GM12864 (cell line): Measurements from ENCODE around the gene GNB2.
"Not testable (repeated sequence)": the region's sequence is repeated elsewhere in the genome, so short reads cannot be mapped to it uniquely, and the experiment has no call there.

Experiments used
- DNase-seq: peaks from one replicate; pipeline ENCODE4 v3.0.0-alpha.2; 2011; ENCODE audit warnings: low read depth
- H3K4me3 ChIP-seq: 2 replicates; pipeline ENCODE4 v1.5.1; 2011; ENCODE audit warnings: mild to moderate bottlenecking, low read depth, low read length, control low read depth
- CTCF ChIP-seq: IDR thresholded peaks from 2 replicates; pipeline ENCODE4 v1.5.1; 2011; ENCODE audit warnings: low read depth, mild to moderate bottlenecking, moderate library complexity, low read length, control low read depth, inconsistent platforms; ENCODE audit errors: missing control alignments

Gene GNB2

GRCh38 chr7:100720279-100720670 is 46.7 kb downstream of the GNB2 start, which contains the start of gene EPO:
TSS of gene EPO (plus strand) at chr7:100720468. CDS start at chr7:100720981, 513 bp downstream.
- no peak for DNase-seq
- H3K4me3 ChIP-seq = no peak within 1 kb of the TSS
- TF ChIP-seq CTCF = no peak

- no peak overlapping the region for H3K4me3 ChIP-seq
Measured at GRCh38 chr7:100720671-100721504, 47.3 kb downstream of the GNB2 start.

GRCh38 chr7:100721505-100721812 is 47.9 kb downstream of the GNB2 start:
- no peak for TF ChIP-seq CTCF
- no peak for DNase-seq
- H3K4me3 ChIP-seq = no peak overlapping the region

More at GRCh38 chr7:100720671-100721504, 47.3 kb downstream of the GNB2 start:
- TF ChIP-seq CTCF = no peak
- DNase-seq = no peak

- no peak overlapping the region for H3K4me3 ChIP-seq
- no peak for TF ChIP-seq CTCF
- no peak for DNase-seq
Measured at GRCh38 chr7:100722480-100723212, 49.1 kb downstream of the GNB2 start.

- no peak for DNase-seq
- TF ChIP-seq CTCF = no peak
- no peak overlapping the region for H3K4me3 ChIP-seq
Measured at GRCh38 chr7:100723732-100724275, 50.3 kb downstream of the GNB2 start.

- H3K4me3 ChIP-seq, DNase-seq: not testable (repeated sequence)
Measured at GRCh38 chr7:100724364-100724763, 50.8 kb downstream of the GNB2 start.

GRCh38 chr7:100726996-100727761 is 53.6 kb downstream of the GNB2 start:
- DNase-seq = no peak

More at GRCh38 chr7:100726996-100727761, 53.6 kb downstream of the GNB2 start:
- H3K4me3 ChIP-seq = no peak overlapping the region
- TF ChIP-seq CTCF = no peak
